GM18498 (cell line): ENCODE results near the gene RFX1.
"Not testable (repeated sequence)": the region's sequence is repeated elsewhere in the genome, so short reads cannot be mapped to it uniquely, and the experiment has no call there.

Source experiments
- ATAC-seq: cut with Tn5 transposase; IDR thresholded peaks from one replicate; pipeline ENCODE4 v1.9.1; 2021; ENCODE audit warnings: mild to moderate bottlenecking, moderate library complexity; ENCODE audit not compliant: unreplicated experiment

RFX1 gene

DNA sequence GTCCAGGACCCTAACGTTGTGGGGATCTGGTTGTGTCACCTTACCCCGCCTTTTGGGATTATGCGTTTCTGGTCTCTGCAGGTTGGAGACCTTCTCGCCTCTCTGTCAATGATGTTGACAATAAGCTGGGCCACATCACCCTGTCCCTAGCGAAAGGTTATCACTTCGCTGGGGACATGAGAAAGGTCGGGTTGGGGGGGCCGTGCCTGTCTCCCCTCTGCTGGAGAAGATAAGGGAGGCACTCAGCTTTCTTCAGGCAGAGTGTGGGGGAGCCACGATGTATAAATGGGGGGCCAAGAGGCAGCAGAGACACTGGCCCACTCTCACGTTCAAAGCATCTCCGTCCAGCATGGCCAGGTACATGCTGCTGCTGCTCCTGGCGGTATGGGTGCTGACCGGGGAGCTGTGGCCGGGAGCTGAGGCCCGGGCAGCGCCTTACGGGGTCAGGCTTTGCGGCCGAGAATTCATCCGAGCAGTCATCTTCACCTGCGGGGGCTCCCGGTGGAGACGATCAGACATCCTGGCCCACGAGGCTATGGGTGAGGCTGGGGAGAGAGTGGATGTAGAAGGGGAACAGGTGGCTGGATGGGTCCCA is 21.8 kb upstream of the RFX1 start, which contains the start of gene RLN3:
Gene RLN3, plus strand, starts transcription at position 293 of the 595 bp plus-strand sequence. Its CDS starts 57 bp downstream, at position 350.
- no peak for ATAC-seq

GRCh38 chr19:14026652-14027192 is 20.6 kb upstream of the RFX1 start:
- ATAC-seq: not testable (repeated sequence)

DNA sequence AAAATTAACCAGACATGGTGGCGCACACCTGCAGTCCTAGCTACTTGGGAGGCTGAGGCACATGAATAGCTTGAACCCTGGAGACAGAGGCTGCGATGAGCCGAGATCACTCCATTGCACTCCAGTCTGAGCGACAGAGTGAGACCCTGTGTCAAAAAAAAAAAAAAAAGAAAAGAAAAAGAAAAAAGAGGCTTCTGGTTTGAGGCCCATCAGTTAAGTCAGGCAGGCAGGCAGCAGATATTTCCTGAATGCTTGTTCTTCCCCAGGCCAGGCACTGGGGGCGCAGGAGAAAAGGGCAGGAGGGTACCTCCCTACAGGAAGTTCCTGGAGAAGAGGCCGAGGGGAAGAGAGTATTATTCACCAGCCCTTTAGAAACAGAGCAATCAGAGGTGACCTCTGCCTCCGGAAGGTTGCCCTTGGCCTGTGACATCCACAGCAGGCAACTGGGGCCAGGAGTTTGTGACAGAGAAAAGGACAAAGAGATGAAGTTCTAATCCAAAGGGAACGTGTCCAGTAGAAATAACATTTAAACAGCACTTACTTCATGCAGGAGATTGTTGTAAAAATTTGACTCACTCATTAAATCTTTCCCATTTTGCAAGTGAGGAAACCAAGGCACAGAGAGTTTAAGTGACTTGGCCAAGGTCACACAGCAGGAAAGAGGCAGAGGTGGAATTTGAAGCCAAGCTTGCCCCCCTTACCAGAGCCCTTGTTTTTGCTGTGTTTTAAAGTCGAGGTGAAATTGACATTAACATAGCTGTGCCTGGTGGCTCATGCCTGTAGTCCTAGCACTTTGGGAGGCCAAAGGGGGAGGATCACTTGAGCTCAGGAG is 17.5 kb upstream of the RFX1 start:
- no peak for ATAC-seq

DNA sequence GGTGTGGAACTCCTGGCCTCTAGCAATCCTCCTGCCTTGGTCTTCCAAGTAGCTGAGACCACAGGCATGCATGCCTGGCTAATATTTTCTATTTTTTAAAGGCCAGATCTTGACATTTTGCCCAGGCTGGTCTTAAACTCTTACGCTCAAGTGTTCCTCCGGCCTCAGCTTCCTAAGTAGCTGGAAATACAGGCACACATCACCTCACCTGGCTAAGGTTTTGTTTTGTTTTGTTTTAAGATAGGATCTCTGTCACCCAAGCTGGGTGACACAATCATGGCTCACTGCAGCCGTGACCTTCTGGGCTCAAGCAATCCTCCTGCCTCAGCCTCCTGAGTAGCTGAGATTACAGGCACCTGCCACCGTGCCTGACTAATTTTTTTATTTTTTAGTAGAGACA is 16.3 kb upstream of the RFX1 start:
- no peak for ATAC-seq

DNA sequence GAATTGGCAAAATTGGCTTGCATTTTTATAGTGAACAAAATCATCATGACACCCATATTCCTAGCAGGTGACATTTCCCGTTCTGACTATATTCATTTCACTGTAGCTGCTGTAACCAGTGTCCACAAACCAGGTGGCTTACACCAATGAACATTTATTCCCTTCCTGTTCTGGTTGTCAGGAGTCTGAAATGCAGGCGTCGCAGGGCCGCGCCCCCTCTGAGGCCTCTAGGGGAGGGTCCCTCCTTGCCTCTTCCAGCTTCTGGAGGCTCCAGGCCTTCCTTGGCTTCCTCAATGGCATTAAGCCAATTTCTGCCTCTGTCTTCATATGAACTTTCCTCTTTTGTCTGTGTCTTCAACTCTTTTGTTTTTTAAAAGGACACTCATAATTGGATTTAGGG is 15.4 kb upstream of the RFX1 start:
- ATAC-seq: no peak

DNA sequence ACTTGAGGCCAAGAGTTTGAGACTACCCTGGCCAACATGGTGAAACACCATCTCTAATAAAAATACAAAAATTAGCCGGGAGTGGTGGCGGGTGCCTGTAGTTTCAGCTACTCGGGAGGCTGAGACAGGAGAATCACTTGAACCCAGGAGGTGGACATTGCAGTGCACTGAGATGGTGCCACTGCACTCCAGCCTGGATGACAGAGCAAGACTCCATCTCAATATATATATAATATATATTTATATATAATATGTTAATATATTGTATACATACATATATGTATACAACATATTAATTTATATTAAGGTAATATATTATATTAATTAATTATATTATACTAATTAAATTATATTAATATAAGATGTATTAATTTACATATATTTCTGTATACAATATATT is 13.6 kb upstream of the RFX1 start:
- not testable (repeated sequence) for ATAC-seq

GRCh38 chr19:14019100-14019499 is 13.0 kb upstream of the RFX1 start:
- no peak for ATAC-seq

GRCh38 chr19:14015524-14016035 is 9.5 kb upstream of the RFX1 start:
- peak; percentile 83 for ATAC-seq

DNA sequence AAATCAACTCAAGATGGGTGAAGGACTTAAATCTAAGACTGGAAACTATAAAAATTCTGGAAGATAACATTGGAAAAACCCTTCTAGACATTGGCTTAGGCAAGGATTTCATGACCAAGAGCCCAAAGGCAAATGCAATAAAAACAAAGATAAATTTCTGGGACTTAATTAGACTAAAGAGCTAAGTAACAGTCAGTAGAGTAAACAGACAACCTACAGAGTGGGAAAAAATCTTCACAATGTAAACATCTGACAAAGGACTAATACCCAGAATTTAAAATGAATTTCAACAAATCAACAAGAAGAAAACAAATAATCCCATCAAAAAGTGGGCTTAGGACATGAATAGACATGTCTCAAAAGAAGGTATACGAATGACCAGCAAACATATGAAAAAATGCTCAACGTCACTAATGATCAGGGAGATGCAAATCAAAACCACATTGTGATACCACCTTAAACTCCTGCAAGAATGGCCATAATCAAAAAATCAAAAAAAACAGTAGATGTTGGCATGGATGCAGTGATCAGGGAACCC is 6.3 kb upstream of the RFX1 start:
- ATAC-seq: no peak

DNA sequence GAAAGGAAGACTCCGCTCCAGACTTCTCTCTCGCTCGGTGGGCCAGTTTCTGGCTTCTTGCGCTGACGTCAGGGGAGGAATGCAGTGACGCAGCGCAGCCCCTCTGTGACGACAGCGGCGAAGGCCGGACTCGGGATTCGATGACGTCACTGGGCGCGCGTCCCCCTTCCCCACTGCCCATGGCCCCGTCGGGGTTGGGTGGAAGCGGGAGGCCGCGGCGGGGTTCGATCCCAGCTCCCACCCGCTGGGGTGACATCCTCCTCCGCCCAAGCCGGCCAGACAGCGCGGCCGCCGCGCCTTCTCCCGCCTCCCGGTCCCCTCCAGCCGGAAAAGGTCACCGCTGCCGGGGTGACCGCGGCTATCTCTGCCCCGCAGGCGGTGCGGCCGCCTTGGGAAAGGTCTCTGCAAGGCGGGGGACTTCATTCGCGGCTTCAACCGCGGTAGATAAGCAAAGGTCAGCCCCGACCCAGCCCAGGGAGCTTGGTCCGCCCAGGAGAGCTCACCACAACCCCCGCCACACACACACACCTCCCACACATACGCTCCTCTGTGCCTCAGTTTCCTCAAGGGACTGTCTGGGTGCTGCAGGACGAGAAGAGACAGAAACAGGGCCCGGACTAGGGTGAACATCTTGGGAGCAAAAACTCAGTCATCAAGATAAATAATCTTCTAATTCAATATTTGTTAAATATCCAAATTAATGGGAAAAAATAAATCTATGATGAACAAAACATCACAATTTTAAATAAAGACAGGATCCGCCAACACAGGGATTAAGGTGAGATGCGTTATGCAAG is 844 bp upstream of the RFX1 start:
- peak; percentile 38 for ATAC-seq

DNA sequence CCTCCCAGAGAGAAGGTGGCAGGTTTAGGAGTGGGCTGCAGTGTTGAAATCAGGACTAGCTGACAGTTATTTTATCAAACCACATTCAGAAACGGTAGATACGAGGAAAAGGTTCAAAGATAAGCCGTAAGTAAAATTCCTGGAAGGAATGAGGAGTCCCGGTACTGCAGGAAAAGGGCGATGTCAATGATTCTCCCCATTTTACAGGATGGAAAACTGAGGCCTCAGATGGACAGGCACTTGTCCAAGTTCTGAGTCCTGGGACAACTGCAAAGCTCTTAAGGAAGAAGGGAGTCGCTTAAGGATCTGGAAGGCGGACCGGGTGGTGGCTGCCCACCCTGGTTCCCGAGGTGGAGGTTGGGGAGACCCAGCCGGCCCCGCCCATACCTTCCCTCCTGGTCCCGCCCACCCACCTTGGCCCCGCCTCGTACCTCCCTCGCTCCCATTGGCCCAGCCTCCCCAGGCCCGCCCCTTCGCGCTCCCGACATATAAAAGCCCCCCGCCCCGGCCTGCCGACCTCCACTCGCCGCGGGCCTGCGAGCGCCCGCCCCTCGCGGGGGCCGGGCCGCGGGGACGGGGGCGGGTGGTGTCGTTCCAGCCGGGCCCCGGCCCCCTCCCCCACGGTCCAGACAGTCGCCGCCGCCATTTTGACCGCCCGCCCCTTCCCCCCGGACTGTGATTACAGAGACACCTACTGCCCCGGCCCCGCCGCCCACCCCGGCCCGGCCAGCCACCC is 603 bp downstream of the RFX1 start:
- peak; percentile 39 for ATAC-seq

- ATAC-seq: no peak
These were observed 1.3 kb downstream of the RFX1 start for GRCh38 chr19:14004619-14005348.

- ATAC-seq: no peak
These were observed 2.7 kb downstream of the RFX1 start for GRCh38 chr19:14003251-14004055.

- no peak for ATAC-seq
These were observed 3.4 kb downstream of the RFX1 start for GRCh38 chr19:14002571-14003250.

DNA sequence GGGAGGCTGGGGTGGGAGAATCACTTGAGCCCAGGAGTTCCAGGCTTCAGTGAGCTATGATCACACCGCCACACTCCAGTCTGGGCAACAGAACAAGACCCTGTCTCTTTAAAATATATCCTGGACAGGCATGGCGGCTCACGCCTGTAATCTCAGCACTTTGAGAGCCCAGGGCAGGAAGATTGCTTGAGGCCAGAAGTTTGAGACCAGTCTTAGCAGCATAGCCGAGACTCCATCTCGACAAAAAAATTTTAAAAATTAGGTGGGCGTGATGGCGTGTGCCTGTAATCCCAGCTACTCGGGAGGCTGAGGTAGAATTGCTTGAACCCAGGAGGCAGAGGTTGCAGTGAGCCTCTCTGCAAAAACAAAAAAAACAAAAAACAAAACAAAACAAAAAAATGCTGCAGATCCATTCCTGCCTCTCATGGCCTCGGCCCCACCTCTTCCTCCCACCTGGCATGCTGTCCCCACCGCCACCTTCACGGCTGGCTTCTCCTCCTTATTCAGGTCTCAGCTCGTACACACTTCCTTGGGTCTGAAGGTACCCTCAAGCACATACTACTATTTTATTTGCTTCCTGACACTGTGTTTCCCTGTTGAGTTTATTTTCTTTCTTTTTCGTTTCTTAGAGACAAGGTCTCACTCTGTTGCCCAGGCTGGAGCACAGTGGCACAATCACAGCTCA is 5.3 kb downstream of the RFX1 start:
- no peak for ATAC-seq

GRCh38 chr19:13999085-13999484 is 7.0 kb downstream of the RFX1 start:
- ATAC-seq: no peak

DNA sequence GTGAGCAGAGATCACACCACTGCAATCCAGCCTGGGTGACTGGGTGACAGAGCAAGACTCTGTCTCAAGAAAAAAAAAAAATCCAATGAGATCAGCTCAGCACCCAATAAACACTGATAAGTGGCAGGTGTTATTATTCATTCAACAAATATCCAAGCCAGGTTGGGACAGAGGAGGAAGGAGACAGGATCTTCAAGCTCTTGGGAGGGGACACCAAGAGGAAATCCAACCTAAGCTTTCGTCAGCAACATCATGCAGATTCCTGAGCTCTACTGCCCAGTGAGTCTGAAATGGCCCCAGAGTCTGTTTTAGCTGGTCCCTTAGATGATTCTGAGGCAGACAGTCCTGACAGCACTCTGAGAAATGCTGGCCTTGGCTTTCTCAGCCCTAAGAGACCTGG is 7.7 kb downstream of the RFX1 start:
- no peak for ATAC-seq

- ATAC-seq: no peak
These were observed 8.5 kb downstream of the RFX1 start for GRCh38 chr19:13997631-13997962.
